Activated T-cell treated with anti-CD3 and anti-CD28 coated beads for 1 hour (primary cell): ENCODE measurements around the gene PITRM1.

ENCODE experiments used
- DNase-seq: peaks from one replicate; pipeline ENCODE4 v3.0.0-alpha.2; 2020; ENCODE audit warnings: low read depth

Gene PITRM1

GRCh38 chr10:3139216-3139910 lies 33.2 kb downstream of the PITRM1 start:
- DNase-seq, result no peak

GRCh38 chr10:3137958-3138726 lies 34.4 kb downstream of the PITRM1 start:
- no peak for DNase-seq

DNA sequence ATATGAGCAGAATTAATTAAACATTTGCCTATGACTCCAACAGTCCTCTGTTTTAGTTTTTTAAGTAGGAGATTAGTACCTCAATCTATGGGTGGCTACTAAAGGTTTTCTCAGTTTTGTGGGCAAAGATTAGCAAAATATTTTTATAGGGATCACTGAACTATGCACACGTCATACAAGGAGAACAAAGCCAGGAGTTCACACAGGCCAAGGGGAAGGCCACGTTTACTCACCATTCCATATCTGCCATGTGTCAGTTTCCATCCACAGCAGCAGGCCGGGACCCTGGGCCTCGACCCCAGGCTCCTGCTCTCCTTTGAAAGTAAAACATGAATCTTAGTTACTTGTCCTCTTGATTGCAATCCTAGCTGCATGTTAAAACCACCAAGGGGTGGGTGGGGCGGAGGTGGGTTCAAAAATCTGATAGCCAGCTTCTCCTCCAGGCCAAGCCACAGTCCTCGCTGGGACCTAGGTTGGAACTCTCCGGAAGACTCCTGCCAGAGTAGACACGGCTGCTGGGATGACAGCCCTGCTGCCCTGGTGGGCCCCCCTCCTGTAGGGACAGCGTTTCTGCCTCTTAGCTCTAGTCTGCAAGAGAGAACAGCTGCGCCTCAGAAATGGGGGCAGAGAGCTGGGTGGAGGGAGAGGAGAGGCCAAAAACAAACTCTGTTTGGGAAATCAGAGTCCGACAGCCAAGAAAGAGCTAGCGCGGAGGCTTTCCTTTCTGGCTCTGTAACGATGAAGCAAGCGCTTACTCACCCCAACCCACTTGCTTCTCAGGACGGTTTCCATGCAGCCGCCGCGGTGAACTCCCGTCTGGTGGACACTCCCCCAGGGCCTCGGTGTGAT lies 35.6 kb downstream of the PITRM1 start:
- no peak for DNase-seq

GRCh38 chr10:3136336-3136735 lies 36.2 kb downstream of the PITRM1 start:
- DNase-seq, result no peak

GRCh38 chr10:3135006-3135405 lies 37.6 kb downstream of the PITRM1 start:
- no peak for DNase-seq

- DNase-seq, result no peak
Observed at GRCh38 chr10:3133948-3134347, 38.6 kb downstream of the PITRM1 start.

DNA sequence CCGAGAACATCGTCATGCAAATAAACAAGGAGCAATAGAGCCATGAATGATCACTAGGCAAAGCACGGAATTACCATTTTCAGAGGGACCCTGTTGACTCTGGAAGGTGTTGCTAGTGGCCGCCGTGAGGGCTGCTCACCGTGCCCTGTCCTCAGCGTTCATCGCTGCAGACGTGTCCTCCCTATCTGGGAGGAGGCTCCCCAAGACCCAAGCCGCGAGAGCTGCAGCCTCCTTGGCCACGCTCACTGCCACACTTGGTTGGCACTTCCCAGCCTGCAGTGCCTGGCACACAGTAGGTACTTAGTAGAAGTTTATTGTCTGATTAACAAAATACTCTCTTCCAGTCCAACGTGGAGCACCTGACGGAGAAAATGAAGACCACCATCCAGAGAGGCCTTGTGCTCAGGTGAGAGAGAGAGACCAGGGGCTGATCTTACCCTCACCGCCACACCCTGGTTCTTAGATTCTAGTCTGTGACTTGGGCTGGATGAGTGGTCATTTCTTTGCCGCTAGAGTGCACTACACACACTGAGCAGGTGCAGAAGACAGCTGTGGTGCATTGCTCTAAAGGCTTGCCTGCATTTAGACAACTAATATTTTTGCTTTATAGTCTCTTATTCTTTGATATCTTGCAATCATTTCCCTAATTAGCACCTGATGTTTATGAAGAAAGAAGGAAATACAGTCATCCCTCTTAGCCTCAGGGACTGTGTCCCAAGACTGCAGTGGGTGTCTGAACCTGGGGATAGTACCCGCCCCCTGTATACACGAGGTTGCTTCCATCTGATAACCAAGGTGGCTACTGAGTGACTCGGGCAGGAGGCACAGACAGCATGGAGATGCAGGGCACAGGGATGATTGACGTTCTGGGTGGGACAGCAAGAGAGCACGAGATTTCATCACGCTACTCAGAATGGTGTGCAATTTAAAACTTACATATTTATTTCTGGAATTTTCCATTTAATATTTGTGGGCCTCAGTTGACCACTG lies 40.3 kb downstream of the PITRM1 start:
- DNase-seq, result no peak

- DNase-seq, result no peak
Observed at GRCh38 chr10:3131098-3131497, 41.5 kb downstream of the PITRM1 start.

GRCh38 chr10:3129581-3130340 lies 42.8 kb downstream of the PITRM1 start:
- no peak for DNase-seq

DNA sequence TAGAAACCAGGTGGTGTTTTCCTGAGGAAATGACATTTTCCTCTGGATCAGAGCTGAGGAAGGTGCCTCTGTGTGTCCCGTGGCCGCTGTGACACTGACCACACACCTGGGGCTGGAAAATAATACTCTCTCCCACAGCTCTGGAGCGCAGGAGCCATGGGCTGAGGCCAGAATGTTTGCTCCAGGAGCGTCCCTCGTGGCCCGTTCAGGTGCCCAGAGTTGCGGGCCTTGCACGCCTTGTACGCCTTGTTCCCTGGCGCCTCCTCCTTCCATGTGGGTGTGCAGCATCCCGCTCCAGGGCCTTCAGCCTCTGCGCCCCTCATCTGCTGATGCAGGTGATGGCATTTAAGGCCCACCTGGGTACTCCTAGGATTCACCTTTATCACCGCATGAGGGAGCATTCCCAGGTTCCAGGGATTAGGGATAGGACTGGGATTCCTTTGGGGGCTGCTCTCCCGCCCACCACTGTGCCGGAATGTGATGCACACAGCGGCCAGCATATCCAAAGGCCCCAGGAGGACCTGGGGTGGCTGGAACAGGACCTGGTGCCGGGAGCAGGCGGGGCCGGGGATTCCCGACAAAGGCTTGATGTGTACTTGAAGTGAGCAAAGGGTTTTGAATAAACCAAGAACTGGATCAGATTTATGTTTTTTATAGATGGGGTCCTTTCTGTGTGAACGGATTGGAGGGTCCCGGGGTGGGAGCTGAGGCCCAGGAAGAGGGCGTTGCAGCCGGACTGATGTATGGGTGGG lies 44.0 kb downstream of the PITRM1 start:
- DNase-seq, result no peak

- no peak for DNase-seq
Observed at GRCh38 chr10:3127921-3128320, 44.7 kb downstream of the PITRM1 start.

GRCh38 chr10:3126741-3127346 lies 45.7 kb downstream of the PITRM1 start:
- no peak for DNase-seq

DNA sequence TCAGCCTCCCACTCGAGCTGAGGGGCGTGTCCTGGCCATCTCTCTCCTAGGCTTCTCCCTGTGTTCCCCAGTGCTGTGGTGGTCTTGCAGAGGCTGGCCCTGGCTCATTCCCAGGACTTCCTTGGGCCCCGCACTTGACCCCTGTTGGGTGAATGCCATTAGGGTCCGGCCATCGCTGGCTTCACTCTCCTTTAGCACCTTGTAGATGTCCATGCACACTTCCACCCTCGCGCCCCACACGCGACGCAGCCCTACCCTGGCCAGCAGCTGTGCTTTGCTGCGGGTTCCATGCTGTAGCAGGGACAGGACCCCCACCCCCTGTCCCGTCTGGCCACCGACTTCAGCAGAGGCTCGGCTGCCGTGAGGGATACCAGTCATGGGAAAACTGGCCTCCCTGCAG lies 46.3 kb downstream of the PITRM1 start:
- DNase-seq, result no peak

DNA sequence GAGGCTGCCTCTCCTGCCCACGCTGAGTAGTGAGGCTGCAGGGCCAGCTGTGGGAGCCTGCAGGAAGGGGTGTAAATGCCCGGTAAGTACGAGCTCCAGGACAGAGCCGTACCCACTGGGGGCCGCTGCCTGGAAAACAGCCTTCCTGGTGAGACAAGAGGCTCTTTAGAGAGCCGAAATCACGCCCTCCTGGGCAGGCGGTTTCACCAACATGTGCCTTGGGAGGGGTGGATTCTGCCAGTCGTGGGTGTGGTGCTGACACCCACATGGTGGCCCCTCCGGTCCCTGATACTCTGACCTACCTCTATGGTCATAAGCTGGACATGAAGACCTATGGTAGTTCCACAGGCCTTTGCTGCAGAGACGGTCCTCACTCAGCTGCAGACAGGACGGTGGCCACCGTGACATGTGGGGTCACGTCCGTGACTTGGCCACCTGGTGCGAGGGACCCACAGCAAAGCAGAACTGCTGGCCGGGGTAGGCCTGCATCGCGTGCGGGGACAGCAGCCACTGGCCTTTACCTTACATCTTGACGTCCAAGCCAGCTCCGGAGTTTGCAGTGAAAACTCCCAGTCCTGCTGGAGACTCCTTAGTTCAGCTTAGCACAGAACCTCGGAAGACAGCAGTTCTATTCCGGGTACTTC lies 46.9 kb downstream of the PITRM1 start:
- no peak for DNase-seq

DNA sequence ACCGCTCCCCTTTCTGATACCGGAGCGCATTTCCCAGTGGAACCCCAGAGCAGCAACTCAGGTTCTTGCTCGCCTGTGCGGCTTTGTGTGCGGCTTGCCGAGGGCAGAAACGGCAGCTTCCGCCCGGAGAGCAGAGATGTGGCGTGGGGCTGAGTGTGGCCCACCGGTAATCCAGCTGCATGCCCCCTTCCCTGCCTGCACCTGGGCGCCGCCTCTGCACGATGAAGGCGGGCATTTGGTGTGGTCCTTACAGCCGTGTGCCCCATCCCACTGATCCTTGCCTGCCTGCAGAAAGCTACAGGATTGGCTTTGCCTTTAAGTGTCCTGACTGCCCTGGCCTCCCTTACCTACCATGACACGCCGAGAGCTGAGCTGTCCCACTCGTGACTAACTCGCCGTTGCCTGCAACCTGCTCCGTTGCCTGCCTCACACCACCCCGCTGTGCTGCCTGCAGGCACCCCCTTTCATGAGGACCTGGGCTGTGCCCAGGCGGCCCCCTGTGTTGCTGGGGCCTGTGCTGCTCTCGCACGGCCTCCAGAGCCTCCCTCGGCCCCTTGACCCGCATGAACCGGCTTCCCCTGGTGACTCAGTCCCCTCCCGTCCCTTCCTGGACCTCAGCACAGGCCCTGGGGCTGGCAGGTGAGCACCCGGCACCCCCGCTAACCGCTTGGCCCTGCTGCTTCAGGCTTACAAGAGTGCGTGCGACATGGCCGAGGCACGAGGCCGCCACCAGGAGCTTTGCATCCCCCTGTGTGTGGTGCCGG lies 48.0 kb downstream of the PITRM1 start:
- no peak for DNase-seq

DNA sequence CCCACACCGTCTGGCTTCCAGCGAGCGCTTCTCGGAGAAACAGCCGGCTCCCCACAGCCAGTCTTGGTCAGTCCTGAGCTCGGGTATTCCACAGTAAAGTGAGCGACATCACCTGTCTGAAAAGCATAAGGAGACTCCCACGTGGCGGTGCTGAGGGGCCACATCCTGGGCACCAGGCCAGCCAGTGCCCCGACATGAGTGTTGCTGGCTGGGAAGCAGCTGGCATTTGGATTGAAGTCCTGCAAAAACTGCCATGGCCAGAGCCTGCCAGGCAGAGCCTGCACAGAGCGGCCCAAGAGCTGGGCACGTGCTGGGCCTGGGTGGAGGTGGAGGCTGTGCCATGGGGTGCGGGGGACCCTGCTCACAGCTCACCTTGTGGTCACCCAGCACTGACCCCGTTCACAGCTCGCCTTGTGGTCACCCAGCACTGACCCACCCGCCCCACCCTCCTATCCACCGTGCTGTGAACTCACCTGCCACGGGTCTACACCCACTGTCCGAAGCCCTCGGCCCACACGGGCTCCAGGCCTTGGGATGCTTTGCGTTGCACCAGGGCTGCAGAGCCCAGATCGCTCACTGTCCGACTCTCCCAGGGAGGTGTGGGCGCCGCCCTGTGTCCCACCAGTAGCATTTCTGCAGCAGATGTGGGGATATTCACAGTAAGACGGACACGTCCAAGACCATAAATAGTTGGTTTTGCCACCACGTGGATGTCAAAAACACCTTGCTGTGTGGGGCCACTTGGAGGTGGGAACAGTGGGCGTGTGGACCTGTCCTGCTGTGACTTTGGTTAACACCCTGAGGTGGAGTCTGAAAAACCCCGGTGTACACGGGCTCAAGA lies 48.8 kb downstream of the PITRM1 start:
- DNase-seq, result no peak

GRCh38 chr10:3122486-3123205 lies 49.9 kb downstream of the PITRM1 start:
- no peak for DNase-seq
